Cerebellar nuclear complex (tissue), 1 donor: ENCODE measurements around the gene GAD2.
"Not testable (repeated sequence)": the region's sequence is repeated elsewhere in the genome, so short reads cannot be mapped to it uniquely, and the experiment has no call there.

Experiments
- DNase-seq, 2 experiments: peaks; one replicate each; lab custom pipeline; 2025; lab: John Stamatoyannopoulos, UW

Gene GAD2

DNA sequence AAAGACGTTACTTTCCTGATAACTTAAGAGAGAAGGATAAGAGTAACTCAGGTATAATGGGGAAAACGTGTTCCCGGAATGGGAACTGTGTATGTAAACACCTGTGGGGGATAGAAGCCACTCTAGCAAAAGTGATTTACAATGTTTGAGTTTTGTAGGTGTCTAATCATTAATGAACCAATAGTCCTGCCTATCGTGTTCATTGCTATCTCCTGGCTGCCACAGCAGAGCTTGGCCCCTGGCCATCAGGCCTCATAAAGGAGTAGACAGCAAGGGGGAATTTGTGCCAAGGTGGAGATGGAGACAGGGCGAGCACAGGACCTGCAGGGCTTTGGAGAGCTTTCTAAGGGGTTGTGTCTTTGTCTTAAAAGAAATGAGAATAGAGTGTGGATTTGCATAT is 102.1 kb downstream of the GAD2 start:
- no peak for DNase-seq

DNA sequence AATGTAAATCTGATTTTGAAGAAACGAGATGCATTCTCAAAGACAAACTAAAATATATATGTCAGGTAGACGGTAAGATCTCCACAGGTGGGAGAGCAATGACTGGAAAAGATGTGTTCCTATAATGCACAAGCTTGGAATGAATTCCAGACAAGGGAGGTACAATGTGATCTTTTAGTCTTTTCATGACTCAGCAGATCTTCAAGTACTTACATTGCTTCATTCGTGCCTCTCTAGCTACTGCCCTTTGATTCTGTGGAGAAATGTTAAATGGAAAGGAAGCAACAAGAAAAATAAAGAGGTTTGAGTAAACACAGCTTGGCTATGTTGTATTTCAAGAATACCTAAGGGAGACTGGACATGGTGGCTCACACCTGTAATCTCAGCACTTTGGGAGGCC is 106.6 kb downstream of the GAD2 start:
- DNase-seq = no peak

DNA sequence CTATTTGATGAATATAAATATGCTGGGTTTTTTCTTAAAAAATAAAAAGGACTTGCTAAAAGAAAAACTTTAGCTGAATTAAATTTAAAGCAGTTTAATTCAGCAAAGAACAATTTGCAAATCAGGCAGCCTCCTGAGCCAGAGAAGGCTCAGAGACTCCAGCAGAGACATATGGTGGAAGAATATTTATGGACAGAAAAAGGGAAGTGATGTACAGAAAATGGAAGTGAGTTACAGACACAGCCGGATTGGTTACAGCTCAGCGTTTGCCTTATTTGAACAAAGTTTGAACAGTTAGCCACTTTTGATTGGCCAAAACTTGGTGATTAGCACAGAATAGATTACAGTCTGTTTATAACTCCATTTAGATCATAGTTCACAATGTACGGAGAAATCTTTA is 110.3 kb downstream of the GAD2 start:
- DNase-seq = no peak

DNA sequence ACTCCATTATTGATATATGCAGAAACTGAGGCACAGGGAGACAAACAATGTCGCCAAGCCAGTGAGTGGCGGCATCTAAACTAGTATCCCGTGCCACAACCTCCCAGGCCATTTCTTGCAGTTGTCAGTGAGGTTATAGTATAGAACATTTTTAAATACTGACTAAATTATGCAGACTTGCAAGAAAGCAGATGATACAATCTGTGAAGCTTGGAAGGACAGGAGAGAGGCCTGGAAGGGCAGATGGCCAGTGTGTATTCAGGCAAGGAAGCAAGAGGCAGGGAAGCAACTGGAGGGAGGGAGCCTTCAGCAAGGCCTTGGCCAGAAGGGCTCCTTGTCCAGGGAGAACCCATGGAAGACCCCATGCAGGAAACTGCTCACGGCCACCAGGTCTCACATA is 111.2 kb downstream of the GAD2 start:
- DNase-seq = no peak

DNA sequence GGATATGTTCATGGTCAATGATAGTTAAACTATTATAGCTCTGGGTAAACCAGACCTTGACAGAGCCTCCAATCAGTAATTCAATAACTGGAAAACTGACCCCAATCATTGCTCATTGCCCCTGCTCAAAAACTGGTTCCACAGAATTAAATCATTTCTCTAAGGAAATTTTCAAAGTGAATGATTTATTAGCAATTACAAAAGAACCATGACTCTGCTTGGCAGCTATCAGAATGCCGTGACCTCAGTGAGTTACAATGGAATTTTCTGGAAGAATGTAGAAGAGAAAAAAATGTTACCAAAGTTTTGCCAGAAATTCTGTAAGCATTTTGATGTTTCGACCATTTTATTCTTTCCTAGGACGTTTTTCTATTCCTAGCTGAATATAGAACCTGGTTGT is 114.8 kb downstream of the GAD2 start:
- DNase-seq = no peak

DNA sequence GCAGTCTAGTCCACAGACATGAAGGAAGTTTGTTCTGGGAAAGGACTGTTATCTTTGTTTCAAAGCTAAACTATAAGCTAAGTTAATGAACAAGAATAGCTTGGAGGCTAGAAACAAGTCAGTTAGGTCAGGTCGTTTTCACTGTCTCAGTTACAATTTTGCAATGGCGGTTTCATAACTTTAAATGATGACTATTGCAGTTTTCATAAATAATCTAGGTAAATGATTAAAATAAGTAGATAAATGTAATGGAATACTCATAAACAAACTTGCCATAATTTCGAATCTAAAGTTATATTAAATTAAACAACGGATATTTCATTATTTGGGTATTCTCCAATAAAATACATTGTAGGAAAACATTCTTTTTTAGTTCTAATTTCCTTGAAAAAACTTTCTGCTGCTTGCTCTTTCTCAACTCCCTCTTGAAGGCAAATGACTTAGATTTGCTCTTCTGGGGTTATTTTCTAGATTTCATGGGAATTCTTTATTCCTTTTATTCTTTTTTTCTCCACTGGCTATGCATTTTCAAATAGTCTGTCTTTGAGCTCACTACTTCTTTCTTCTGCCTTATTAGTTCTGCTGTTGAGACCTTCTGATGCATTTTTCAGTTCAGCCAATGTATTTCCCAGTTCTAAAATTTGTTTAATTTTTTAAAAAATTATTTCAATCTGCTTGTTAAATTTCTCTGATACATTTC is 117.8 kb downstream of the GAD2 start:
- DNase-seq = no peak

DNA sequence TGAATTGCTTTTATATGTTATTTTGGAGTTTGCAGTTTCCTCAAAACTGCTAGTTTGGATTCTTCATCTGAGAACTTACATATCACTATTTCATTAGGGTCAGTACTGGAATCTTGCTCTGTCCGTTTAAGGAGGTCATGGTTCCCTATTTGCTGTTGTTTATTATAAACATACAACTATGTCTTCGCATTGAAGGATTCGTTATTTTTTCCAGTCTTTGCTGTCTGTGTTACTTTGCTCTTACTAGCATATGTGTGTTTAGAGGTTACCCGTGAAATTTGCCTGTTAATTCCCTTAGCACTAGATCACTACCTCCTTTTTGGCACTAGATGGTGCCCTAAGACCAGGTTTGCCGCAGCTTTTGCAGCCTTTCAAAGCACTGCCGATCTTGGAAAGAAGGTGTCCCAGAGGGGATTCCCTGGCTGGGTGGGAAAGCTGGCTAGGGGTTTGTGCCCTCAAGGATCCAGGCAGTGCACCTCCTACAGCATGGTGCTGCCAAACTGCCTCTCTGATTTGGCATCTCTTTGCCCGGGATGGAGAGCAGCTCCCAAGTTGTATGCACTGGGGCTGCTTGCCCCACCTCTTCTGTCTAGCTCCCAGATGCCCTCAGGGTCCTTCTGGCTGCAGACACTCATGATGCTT is 118.5 kb downstream of the GAD2 start:
- DNase-seq = no peak

DNA sequence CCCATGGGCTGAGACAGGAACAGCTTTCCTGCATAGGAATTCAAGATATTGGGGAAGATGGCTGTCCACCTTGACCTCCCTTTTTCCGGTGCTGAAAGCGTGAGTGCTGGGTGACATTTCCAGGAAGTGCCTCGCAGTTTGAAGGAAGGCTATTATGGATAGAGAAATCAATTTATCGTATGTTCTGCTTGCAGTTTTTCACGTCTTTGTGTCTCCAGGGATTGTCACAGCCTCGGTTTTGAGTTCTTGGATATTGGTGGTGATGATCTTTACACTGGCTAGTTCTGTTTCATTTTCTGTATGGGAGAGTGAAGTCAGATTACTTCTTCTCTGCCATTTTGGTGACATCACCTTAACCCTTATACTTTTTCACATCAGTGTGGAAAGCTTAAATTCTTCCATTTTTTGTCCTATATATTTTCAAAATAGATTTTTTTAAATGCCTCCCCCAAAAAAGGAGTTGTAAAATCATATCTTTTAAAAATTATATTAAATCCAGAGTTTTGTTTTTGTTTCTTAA is 119.1 kb downstream of the GAD2 start:
- no peak for DNase-seq

DNA sequence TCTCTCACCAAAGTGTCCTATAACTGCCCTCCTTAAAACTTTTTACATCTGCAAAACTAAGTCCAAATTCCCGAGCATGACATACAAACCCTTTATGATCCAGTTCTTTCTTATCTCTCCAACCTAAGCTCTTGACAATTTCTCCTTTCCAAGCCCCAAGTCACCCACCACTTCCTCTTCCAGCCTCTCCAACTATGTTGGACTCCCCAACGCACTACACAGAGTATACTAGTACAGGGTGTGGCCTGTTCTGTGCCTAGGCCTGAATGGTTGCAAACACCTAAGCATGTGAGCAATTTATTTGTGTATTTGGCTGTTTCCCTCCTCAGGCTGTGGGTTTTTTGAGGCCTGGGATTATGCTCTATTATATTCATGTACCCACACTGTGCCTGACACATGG is 120.4 kb downstream of the GAD2 start:
- no peak for DNase-seq

DNA sequence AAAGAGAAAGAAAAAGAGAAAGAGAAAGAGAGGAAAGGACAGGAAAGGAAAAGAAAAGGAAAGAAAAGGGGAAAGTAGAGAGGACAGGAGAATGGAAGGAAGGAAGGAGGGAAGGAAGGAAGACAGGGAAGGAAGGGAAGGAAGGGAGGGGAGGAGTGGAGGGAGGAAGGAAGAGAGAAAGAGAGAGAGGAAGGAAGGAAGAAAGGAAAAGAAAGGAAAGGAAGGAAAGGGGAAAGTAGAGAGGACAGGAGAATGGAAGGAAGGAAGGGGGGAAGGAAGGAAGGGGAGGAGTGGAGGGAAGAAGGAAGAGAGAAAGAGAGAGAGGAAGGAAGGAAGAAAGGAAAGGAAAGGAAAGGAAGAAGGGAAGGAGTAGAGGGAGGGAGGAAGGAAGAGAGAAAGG is 125.1 kb downstream of the GAD2 start:
- no peak for DNase-seq

DNA sequence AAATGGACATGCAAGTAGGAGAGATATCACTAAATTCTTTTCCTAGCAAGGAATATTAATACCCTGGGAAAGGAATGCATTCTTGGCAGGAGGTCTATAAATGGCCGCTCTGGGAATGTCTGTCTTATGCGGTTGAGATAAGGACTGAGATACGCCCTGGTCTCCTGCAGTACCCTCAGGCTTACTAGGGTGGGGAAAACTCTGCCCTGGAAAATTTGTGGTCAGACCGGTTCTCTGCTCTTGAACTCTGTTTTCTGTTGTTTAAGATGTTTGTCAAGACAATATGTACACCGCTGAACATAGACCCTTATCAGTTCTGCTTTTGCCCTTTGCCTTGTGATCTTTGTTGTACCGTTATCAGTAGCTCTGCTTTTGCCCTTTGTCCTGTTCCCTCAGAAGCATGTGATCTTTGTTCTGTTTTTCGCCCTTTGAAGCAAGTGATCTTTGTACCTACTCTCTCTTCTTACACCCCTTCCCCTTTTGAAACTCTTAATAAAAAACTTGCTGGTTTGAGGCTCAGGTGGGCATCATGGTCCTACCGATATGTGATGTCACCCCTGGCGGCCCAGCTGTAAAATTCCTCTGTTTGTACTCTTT is 132.3 kb downstream of the GAD2 start:
- DNase-seq = not testable (repeated sequence)
